Brain microvascular endothelial cell (primary cell): ENCODE measurements around the gene GCNT2.
"Not testable (repeated sequence)": the region's sequence is repeated elsewhere in the genome, so short reads cannot be mapped to it uniquely, and the experiment has no call there.

Source experiments
- DNase-seq: peaks from one replicate; pipeline ENCODE4 v3.0.0-alpha.2; 2020
- H3K27ac ChIP-seq: fragments of 250-450 bp; sonication (Bioruptor Pico); 2 replicates; pipeline ENCODE4 v1.5.1; 2020; ENCODE audit warnings: mild to moderate bottlenecking, moderate library complexity
- H3K27me3 ChIP-seq: fragments of 250-450 bp; sonication (Bioruptor Pico); replicated peaks from 2 replicates; pipeline ENCODE4 v1.5.1; 2020; ENCODE audit warnings: mild to moderate bottlenecking
- H3K36me3 ChIP-seq: fragments of 250-450 bp; sonication (Bioruptor Pico); replicated peaks from 2 replicates; pipeline ENCODE4 v1.5.1; 2020; ENCODE audit warnings: mild to moderate bottlenecking
- H3K4me3 ChIP-seq: 2 replicates; pipeline ENCODE4 v1.5.1; 2011; ENCODE audit warnings: low read depth, mild to moderate bottlenecking, control low read depth, low read length, moderate library complexity
- in situ Hi-C: cut with HindIII; loops from 2 replicates; pipeline ENCODE4 v1.10.0; 2017; ENCODE audit warnings: low sequenced_read_pairs, low pct_ligation_motif_present
- TF ChIP-seq, protein P1 (sequence below): IDR thresholded peaks from 2 replicates; pipeline ENCODE4 v1.5.1; 2011; ENCODE audit warnings: low read depth, mild to moderate bottlenecking, moderate library complexity, low read length, control low read depth, inconsistent platforms; ENCODE audit errors: missing control alignments

The GCNT2 gene

DNA sequence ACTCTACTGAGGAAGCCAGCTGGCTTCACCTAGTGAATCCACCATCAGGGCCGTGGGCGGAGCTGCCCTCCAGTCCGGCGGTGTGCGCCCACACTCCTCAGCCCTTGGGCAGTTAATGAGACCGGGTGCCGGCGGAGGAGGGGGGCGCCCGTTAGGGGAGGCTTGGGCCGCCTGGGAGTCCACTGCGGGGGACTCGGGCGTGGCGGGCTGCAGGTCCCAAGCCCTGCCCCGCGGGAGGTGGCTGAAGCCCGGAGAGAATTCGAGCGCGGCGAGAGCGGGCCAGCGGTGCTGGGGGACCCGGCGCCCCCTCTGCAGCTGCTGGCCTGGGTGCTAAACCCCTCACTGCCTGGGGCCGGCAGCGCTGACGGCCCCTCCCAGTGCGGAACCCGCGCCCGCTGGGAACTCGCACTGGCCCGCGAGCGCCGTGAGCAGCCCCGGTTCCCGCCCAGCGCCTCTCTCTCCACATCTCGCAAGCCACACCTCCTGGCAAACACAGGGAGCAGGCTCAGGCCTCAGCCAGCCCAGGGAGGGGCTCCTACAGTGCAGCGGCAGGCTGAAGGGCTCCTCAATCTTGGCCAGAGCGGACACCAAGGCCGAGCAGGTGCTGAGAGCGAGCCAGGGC lies 38.4 kb upstream of the GCNT2 start:
- DNase-seq: no peak
- no peak overlapping the region for H3K27ac ChIP-seq
- no peaks in the 10 kb centered on the region for H3K36me3 ChIP-seq
- in situ Hi-C loops: no loop called here
- no peaks in the 10 kb centered on the region for H3K27me3 ChIP-seq
- no peak overlapping the region for H3K4me3 ChIP-seq
- TF ChIP-seq, protein P1, sequence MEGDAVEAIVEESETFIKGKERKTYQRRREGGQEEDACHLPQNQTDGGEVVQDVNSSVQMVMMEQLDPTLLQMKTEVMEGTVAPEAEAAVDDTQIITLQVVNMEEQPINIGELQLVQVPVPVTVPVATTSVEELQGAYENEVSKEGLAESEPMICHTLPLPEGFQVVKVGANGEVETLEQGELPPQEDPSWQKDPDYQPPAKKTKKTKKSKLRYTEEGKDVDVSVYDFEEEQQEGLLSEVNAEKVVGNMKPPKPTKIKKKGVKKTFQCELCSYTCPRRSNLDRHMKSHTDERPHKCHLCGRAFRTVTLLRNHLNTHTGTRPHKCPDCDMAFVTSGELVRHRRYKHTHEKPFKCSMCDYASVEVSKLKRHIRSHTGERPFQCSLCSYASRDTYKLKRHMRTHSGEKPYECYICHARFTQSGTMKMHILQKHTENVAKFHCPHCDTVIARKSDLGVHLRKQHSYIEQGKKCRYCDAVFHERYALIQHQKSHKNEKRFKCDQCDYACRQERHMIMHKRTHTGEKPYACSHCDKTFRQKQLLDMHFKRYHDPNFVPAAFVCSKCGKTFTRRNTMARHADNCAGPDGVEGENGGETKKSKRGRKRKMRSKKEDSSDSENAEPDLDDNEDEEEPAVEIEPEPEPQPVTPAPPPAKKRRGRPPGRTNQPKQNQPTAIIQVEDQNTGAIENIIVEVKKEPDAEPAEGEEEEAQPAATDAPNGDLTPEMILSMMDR: no peak

DNA sequence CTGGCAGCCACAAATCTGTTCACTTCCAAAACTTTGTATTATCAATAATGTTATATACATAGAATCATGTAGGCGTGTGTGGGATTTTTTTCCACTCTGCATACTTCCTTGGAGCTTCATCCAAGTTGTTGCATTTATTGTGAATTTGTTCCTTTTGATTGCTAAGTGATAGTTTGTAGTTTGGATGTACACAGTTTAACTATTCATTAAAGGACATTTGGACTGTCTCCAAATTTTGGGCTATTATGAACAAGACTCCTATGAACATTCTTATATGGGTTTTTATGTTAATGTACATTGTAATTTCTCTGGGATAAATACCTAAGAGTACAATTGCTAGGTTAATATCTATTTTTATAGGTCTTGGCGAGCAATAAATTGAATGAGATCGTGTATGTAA lies 36.2 kb upstream of the GCNT2 start:
- no peak for DNase-seq
- Histone ChIP-seq H3K27ac (no peak overlapping the region), H3K4me3 (no peak overlapping the region), H3K36me3 (no peaks in the 10 kb centered on the region), H3K27me3 (no peaks in the 10 kb centered on the region)
- in situ Hi-C loops: no loop called here
- TF ChIP-seq, protein P1: no peak

DNA sequence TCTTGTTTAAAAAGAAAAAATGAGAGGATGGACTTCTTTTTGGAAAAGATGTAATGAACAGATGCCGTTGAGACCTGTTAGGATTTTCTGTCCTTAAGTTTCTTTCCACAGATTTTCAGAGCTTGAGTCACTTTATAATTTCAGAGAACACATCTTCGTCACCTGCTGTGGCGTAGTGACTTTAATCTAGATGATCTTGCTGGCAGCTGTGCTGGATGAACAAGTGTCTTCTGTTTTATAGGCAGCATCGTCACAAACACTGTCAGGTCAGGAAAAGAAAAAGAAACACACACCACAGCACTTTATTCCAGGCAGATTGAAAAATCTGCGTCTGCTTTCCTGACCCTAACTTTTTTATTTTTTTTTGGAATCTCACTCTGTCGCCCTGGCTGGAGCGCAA lies 35.7 kb upstream of the GCNT2 start:
- no peaks in the 10 kb centered on the region for H3K36me3 ChIP-seq

DNA sequence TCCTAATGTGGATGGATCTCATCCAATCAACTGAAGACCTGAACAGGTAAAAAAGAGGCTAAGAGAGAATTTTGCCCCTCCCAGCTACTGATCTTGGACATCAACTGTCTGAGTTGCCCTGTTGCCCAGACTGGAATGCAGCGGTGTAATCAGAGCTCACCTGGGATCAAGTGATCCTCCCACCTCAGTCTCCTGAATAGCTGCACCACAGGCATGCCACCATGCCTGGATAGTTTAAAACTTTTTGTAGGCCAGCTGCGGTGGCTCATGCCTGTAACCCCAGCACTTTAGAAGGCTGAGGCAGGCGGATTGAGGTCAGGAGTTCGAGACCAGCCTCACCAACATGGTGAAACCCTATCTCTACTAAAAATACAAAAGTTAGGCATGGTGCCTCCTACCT lies 34.9 kb upstream of the GCNT2 start:
- no peaks in the 10 kb centered on the region for H3K36me3 ChIP-seq
- no peak overlapping the region for H3K4me3 ChIP-seq
- in situ Hi-C loops: no loop called here

More for the DNA sequence above, 35.7 kb upstream of the GCNT2 start:
- Histone ChIP-seq H3K4me3 (no peak overlapping the region), H3K27ac (no peak overlapping the region), H3K27me3 (no peaks in the 10 kb centered on the region)
- TF ChIP-seq, protein P1: no peak
- in situ Hi-C loops: no loop called here
- no peak for DNase-seq

DNA sequence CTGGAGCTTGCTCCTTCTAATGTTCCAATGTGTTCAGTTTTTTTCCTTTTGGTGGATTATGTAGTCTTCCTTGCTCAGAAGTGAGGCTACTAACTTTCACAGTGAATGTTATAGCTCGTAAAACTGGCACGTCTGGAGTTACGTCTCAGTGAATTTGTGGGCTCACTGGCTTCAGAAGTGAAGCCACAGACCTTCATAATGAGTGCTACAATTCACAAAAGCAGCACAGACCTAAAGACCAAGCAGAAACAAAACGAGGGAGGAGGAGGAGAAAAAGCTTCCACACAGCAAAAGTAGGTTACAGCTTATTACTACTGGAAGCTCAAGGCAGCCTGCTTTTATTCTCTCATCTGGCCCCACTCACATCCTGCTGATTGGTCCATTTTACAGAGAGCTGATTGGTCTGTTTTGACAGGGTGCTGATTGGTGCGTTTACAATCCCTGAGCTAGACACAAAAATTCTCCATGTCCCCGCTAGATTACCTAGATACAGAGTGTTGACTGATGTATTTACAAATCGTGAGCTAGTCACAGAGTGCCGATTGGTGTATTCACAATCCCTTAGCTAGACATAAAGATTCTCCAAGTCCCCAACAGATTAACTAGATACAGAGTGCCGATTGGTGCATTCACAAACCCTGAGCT lies 34.1 kb upstream of the GCNT2 start:
- H3K27ac ChIP-seq, in situ Hi-C loops, H3K4me3 ChIP-seq: not testable (repeated sequence)

More for the DNA sequence above, 34.9 kb upstream of the GCNT2 start:
- H3K27ac ChIP-seq: no peak overlapping the region
- no peaks in the 10 kb centered on the region for H3K27me3 ChIP-seq
- TF ChIP-seq, protein P1: no peak
- DNase-seq: no peak

DNA sequence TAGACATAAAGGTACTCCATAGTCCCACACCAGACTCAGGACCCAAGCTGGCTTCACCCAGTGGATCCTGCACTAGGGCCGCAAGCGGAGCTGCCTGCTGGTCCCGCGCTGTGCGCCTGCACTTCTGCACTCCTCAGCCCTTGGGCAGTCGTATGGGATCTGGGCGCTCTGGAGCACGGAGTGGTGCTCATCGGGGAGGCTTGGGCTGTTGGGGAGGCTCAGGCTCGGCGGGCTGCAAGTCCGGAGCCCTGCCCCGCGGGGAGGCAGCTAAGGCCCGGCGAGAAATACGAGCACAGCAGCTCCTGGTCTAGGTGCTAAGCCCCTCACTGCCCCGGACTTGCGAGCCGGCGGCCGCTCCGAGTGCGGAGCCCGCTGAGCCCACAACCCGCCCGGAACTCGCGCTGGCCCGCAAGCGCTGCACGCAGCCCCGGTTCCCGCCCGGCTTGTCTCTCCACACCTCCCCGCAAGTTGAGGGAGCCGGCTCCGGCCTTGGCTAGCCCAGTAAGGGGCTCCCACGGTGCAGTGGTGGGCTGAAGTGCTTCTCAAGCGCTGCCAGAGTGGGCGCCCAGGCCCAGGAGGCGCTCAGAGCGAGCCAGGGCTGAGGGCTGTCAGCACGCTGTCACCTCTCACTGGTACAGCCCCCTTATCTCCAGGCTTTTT lies 33.4 kb upstream of the GCNT2 start:
- Histone ChIP-seq H3K36me3 (no peaks in the 10 kb centered on the region), H3K4me3 (no peak overlapping the region), H3K27ac (no peak overlapping the region), H3K27me3 (no peaks in the 10 kb centered on the region)
- DNase-seq: no peak
- in situ Hi-C loops: no loop called here
- TF ChIP-seq, protein P1: no peak

More for the DNA sequence above, 34.1 kb upstream of the GCNT2 start:
- H3K36me3 ChIP-seq, DNase-seq, H3K27me3 ChIP-seq: not testable (repeated sequence)
